Ovary (tissue), 9 donors: ENCODE results near the gene PMVK. TPM values are rescaled to one million over a fixed set of nuclear protein-coding genes. Genes with fewer than 3 reads are reported as not detected.

Experiments
- DNase-seq, 5 donors: peaks; one replicate each; pipeline ENCODE4 v3.0.0-alpha.2; 2019 to 2020
- H3K27ac ChIP-seq, 2 donors: fragments of 200-600 bp; one replicate each; pipeline versions ENCODE4 v1.5.1 to v1.8.0; 2019 to 2022
- H3K27me3 ChIP-seq: fragments of 200-600 bp; one replicate; pipeline ENCODE4 v1.8.0; 2022
- H3K36me3 ChIP-seq: fragments of 200-600 bp; sonication (generic); one replicate; pipeline ENCODE4 v1.5.1; 2019
- H3K4me1 ChIP-seq: one replicate; pipeline ENCODE4 v1.8.1; 2013; ENCODE audit warnings: mild to moderate bottlenecking, moderate library complexity; ENCODE audit not compliant: insufficient read depth
- H3K4me3 ChIP-seq: fragments of 200-600 bp; sonication (generic); one replicate; pipeline ENCODE4 v1.5.1; 2017
- H3K9me3 ChIP-seq, 2 donors: fragments of 200-600 bp in 1 of 2; sonication (generic) in 1 of 2; one replicate each; pipeline versions ENCODE4 v1.5.1 to v1.8.1; 2013 to 2019; ENCODE audit warnings: mild to moderate bottlenecking in 1 of 2, moderate library complexity in 1 of 2
- CTCF ChIP-seq, 3 donors: fragments of 450-650 bp in 2 of 3; fragments of 200-600 bp in 1 of 3; IDR thresholded peaks; one replicate each; pipeline versions ENCODE4 v1.5.1 to v1.8.0; 2016 to 2022; ENCODE audit warnings: antibody characterized with exemption in 3 of 3, mild to moderate bottlenecking in 1 of 3
- EP300 ChIP-seq: sonication (generic); formaldehyde crosslinking; IDR thresholded peaks from one replicate; pipeline ENCODE4 v1.6.1; 2017; ENCODE audit warnings: antibody characterized with exemption
- POLR2A ChIP-seq: fragments of 450-650 bp; IDR thresholded peaks from one replicate; pipeline ENCODE4 v1.6.1; 2017; ENCODE audit warnings: antibody characterized with exemption, mild to moderate bottlenecking, moderate library complexity
- WGBS, 3 donors: extraction: QIAGEN DNeasy Blood & Tissue Kit in 1 of 3; methylation state at CpG; one replicate each; pipeline versions ENCODE4 v1.1.5 to v1.1.7; 2013 to 2017; 5-methylcytosine and 5-hydroxymethylcytosine counted together
- intact Hi-C, 4 donors: fragments of 100-400 bp; cut with DNase I; formaldehyde crosslinking; loops; one replicate each; pipeline versions ENCODE4 v1.11.0 to v1.15.1; 2022 to 2023
- polyA plus RNA-seq, 2 donors: library from polyadenylated mRNA; stranded (reverse); fragments of 200-250 nt in 1 of 2; fragments of 350-450 nt in 1 of 2; fragmentation: Illumina TruSeq in 1 of 2; extraction: RNeasy Lipid Tissue Mini Kit (QIAGEN cat#74804) in 1 of 2; gene quantifications; one replicate each; pipeline ENCODE4 v1.2.3, GENCODE V29; 2013 to 2014
- total RNA-seq, 7 donors: library from RNA; depleted of rRNA in 2 of 7; stranded (reverse); fragments of >200 nt in 2 of 7; fragmentation: NEBNext Ultra II Directional in 3 of 7; extraction: Animal tissue kit (Norgen Biotek cat#: 25700) in 3 of 7; gene quantifications; one replicate each; pipeline versions ENCODE4 v1.1.0 to v1.2.4, GENCODE V29; 2016 to 2023
- donor health status: DM: no; HTN: no; CAD: no; lungs with moderate emphysema.
- donor health status: DM: no; HTN: no; CAD: no.
- donor health status: Bipolar disorder and iron deficiency.
- donor health status: DM: yes; HTN: yes; CAD: no.
- donor health status: DM: no; HTN: no; CAD: no.
- donor health status: DM: yes; HTN: yes; CAD: no.

PMVK gene
- total and polyA plus RNA-seq, 9 donors, result 8.6 to 50.7 (median 30.6) TPM

- TF ChIP-seq CTCF (IDR thresholded peaks at IDR 0.05) (no peak), EP300 (no peak), POLR2A (no peak)
- Histone ChIP-seq H3K27ac (no peak overlapping the region), H3K27me3 (no peaks in the 10 kb centered on the region), H3K4me1 (no peaks in the 10 kb centered on the region), H3K9me3 (no peaks in the 10 kb centered on the region), H3K36me3 (no peaks in the 10 kb centered on the region), H3K4me3 (no peak overlapping the region)
- intact Hi-C loops, result no loop called here
- no peak for DNase-seq
- 85 to 91% (median 88%) methylated on average over 6 of the region's 6 CpGs for whole genome bisulfite sequencing, 3 donors
Observed at GRCh38 chr1:154899041-154899440, 37.5 kb downstream of the PMVK start.

GRCh38 chr1:154896771-154897286 is 39.7 kb downstream of the PMVK start:
- H3K36me3 ChIP-seq, result no peaks in the 10 kb centered on the region
- H3K27me3 ChIP-seq, result no peaks in the 10 kb centered on the region
- intact Hi-C loops, result no loop called here
- TF ChIP-seq POLR2A (no peak), CTCF (IDR thresholded peaks at IDR 0.05) (no peak), EP300 (no peak)
- H3K27ac ChIP-seq, result no peak overlapping the region
- DNase-seq, result no peak
- no peaks in the 10 kb centered on the region for H3K4me1 ChIP-seq
- no peak overlapping the region for H3K4me3 ChIP-seq
- WGBS, 3 donors, result 79 to 86% (median 80%) methylated on average over 10 of the region's 10 CpGs
- no peaks in the 10 kb centered on the region for H3K9me3 ChIP-seq

- intact Hi-C loops, result no loop called here
- H3K27ac ChIP-seq, result no peak overlapping the region
- no peak overlapping the region for H3K4me3 ChIP-seq
- H3K27me3 ChIP-seq, result no peaks in the 10 kb centered on the region
- DNase-seq, result no peak
- no peaks in the 10 kb centered on the region for H3K9me3 ChIP-seq
- 41 to 50% (median 48%) methylated on average over 7 of the region's 7 CpGs for WGBS, 3 donors
- no peaks in the 10 kb centered on the region for H3K4me1 ChIP-seq
- TF ChIP-seq POLR2A (no peak), EP300 (no peak), CTCF (IDR thresholded peaks at IDR 0.05) (no peak)
- no peaks in the 10 kb centered on the region for H3K36me3 ChIP-seq
Observed at GRCh38 chr1:154895798-154896197, 40.7 kb downstream of the PMVK start.

- WGBS, 3 donors, result 7 to 26% (median 22%) methylated on average over 1 of the region's 1 CpG
- no peak for DNase-seq
- Histone ChIP-seq H3K36me3 (no peaks in the 10 kb centered on the region), H3K4me1 (no peaks in the 10 kb centered on the region), H3K27ac (no peak overlapping the region), H3K9me3 (no peaks in the 10 kb centered on the region), H3K4me3 (no peak overlapping the region), H3K27me3 (no peaks in the 10 kb centered on the region)
- TF ChIP-seq POLR2A (no peak), EP300 (no peak), CTCF (IDR thresholded peaks at IDR 0.05) (no peak)
- intact Hi-C loops, result no loop called here
Observed at GRCh38 chr1:154891452-154891851, 45.1 kb downstream of the PMVK start.
